Measurements from ENCODE around the gene ACOT7.

GRCh38 chr1:6303397-6304012 lies 90.1 kb downstream of the ACOT7 start:
- no peak for TF ChIP-seq CTCF (IDR thresholded peaks at IDR 0.05; ENCODE audit: low read length)
- no peak for TF ChIP-seq EZH2 (IDR thresholded peaks at IDR 0.05; ENCODE audit: borderline replicate concordance, low read length)
